Measurements from ENCODE around the gene DDX51.

Gene DDX51

GRCh38 chr12:132155771-132156572 lies 11.9 kb upstream of the DDX51 start:
- TF ChIP-seq, protein P1, sequence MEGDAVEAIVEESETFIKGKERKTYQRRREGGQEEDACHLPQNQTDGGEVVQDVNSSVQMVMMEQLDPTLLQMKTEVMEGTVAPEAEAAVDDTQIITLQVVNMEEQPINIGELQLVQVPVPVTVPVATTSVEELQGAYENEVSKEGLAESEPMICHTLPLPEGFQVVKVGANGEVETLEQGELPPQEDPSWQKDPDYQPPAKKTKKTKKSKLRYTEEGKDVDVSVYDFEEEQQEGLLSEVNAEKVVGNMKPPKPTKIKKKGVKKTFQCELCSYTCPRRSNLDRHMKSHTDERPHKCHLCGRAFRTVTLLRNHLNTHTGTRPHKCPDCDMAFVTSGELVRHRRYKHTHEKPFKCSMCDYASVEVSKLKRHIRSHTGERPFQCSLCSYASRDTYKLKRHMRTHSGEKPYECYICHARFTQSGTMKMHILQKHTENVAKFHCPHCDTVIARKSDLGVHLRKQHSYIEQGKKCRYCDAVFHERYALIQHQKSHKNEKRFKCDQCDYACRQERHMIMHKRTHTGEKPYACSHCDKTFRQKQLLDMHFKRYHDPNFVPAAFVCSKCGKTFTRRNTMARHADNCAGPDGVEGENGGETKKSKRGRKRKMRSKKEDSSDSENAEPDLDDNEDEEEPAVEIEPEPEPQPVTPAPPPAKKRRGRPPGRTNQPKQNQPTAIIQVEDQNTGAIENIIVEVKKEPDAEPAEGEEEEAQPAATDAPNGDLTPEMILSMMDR (IDR thresholded peaks at IDR 0.05; ENCODE audit: borderline replicate concordance, insufficient read depth, low read depth, low read length) = no peak
- no peak overlapping the region for H3K4me3 ChIP-seq (ENCODE audit: low read depth, low read length)

DNA sequence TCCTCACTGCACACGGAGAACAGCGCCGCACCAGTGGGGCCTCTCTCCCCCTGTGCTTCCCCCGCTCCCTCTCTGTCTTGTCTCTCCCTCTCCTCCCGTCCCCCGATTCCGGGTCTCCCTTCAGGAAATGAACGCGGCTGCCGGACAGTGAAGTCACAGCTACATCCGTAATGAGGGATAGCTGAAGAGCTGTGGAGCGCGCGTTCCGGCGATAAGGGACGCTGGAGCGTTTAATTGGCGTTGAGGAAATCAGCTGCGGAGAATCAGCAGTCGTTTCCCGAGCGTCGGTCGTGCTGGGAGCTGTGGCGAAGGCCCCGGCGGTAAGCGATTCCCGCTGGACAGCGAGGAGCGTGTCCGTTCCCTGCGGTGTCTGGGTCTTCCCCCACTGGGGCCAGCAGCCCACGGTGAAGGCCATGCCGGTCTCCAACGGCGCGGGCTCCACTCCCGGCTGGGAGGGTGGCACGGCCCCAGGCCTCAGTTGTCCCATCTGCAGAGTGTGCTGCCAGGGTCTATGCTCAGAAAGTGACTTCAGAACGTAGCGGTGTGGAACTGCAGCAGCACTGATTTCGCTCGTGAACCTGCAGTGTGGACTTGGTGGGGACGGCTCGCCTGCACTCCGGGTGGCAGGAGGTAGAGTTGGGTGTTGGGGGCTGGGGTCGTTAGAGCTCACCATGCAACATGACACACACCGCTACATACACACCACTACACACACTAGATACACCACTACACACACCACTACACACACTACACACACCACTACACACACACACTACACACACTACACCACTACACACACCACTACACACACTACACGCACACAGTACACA lies 11.0 kb upstream of the DDX51 start:
- no peak overlapping the region for H3K4me3 ChIP-seq (ENCODE audit: low read depth, low read length)
- TF ChIP-seq, protein P1 (IDR thresholded peaks at IDR 0.05; ENCODE audit: borderline replicate concordance, insufficient read depth, low read depth, low read length) = no peak

DNA sequence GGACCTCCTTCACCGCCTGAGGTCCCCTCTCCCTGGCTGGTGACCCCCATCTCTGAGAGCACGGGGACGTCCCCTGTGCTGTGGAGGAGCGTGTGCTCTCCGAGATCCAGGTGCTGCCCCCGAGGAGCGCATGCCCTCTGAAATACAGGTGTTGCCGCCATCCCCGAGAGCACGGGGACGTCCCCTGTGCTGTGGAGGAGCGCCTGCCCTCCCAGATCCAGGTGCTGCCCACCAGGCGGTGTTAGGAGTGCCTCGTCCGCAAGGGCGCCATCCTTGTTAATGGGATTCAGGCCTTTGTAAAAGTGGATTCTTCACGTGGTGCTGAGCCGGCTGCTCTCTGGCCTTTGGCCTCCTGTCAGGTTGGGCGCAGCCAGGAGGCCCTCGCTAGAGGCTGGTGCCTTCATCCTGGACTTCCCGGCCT lies 10.2 kb upstream of the DDX51 start:
- TF ChIP-seq, protein P1 (IDR thresholded peaks at IDR 0.05; ENCODE audit: borderline replicate concordance, insufficient read depth, low read depth, low read length) = no peak

GRCh38 chr12:132153501-132154340 lies 9.6 kb upstream of the DDX51 start:
- no peak overlapping the region for H3K4me3 ChIP-seq (ENCODE audit: low read depth, low read length)
- TF ChIP-seq, protein P1 (IDR thresholded peaks at IDR 0.05; ENCODE audit: borderline replicate concordance, insufficient read depth, low read depth, low read length) = peak; percentile 96

More for the DNA sequence above, 10.2 kb upstream of the DDX51 start:
- no peak overlapping the region for H3K4me3 ChIP-seq (ENCODE audit: low read depth, low read length)

DNA sequence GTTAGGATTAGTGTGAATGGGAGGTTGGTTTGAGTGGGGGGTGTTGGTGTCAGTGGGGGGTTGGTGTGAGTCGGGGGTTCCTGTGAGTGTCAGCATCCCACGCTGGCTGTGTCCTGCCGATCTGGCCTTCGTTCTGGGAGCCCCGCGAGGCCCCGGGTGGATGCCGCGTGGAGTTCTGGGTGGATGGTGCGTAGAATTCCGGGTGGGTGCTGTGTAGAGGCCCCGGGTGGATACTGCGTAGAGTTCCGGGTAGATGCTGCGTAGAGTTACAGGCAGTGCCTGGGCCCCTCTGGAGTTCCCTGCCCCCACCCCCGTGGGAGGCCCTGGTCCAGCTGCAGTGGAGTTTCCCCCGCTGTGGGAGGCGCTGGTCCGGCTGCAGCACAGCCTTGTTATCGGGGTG lies 8.8 kb upstream of the DDX51 start:
- TF ChIP-seq, protein P1 (IDR thresholded peaks at IDR 0.05; ENCODE audit: borderline replicate concordance, insufficient read depth, low read depth, low read length) = no peak
- no peak overlapping the region for H3K4me3 ChIP-seq (ENCODE audit: low read depth, low read length)

GRCh38 chr12:132152411-132152821 lies 8.3 kb upstream of the DDX51 start:
- TF ChIP-seq, protein P1 (IDR thresholded peaks at IDR 0.05; ENCODE audit: borderline replicate concordance, insufficient read depth, low read depth, low read length) = no peak
- no peak overlapping the region for H3K4me3 ChIP-seq (ENCODE audit: low read depth, low read length)
